Prostate gland (tissue), 2 donors: ENCODE results near the gene TUBGCP3. TPM values are rescaled to one million over a fixed set of nuclear protein-coding genes. Genes with fewer than 3 reads are reported as not detected.

Experiments
- DNase-seq: peaks from one replicate; pipeline ENCODE4 v3.0.0-alpha.2; 2019; ENCODE audit warnings: low spot score
- H3K27ac ChIP-seq, 2 donors: fragments of 200-600 bp; sonication (generic); 2 replicates each; pipeline ENCODE4 v1.5.1; 2017 to 2019
- H3K27me3 ChIP-seq: fragments of 200-600 bp; sonication (generic); replicated peaks from 2 replicates; pipeline ENCODE4 v1.5.1; 2019; ENCODE audit not compliant: insufficient read depth
- H3K36me3 ChIP-seq, 2 donors: fragments of 200-600 bp; sonication (generic); 1 replicate in 1 of 2; 2 replicates in 1 of 2; pipeline versions ENCODE4 v1.5.1 to v1.8.1; 2017 to 2019
- H3K4me1 ChIP-seq: fragments of 200-600 bp; sonication (generic); replicated peaks from 2 replicates; pipeline ENCODE4 v1.5.1; 2019
- H3K4me3 ChIP-seq, 2 donors: fragments of 200-600 bp; sonication (generic); 2 replicates each; pipeline ENCODE4 v1.5.1; 2017 to 2019
- H3K9me3 ChIP-seq: fragments of 200-600 bp; sonication (generic); 2 replicates; pipeline ENCODE4 v1.5.1; 2017
- CTCF ChIP-seq, 4 experiments: fragments of 200-600 bp in 2 of 4; fragments of 450-650 bp in 2 of 4; sonication (generic) in 2 of 4; IDR thresholded peaks; 1 replicate in 3 of 4; 2 replicates in 1 of 4; pipeline ENCODE4 v1.5.1; 2016 to 2019; ENCODE audit warnings: antibody characterized with exemption in 4 of 4, mild to moderate bottlenecking in 2 of 4, moderate library complexity in 2 of 4
- POLR2A ChIP-seq: fragments of 450-650 bp; IDR thresholded peaks from one replicate; pipeline ENCODE4 v1.6.1; 2016; ENCODE audit warnings: antibody characterized with exemption, mild to moderate bottlenecking
- POLR2AphosphoS5 ChIP-seq: sonication (generic); formaldehyde crosslinking; IDR thresholded peaks from one replicate; pipeline ENCODE4 v1.6.1; 2017; ENCODE audit warnings: antibody characterized with exemption
- WGBS: methylation state at CpG from one replicate; pipeline ENCODE4 v1.1.5; 2018; 5-methylcytosine and 5-hydroxymethylcytosine counted together
- intact Hi-C: fragments of 100-400 bp; cut with DNase I; formaldehyde crosslinking; loops from one replicate; pipeline ENCODE4 v1.14.2; 2022
- total RNA-seq, 2 donors: library from RNA; depleted of rRNA; stranded (reverse); fragments of >200 nt; gene quantifications; one replicate each; pipeline ENCODE4 v1.1.0, GENCODE V29; 2016

The TUBGCP3 gene
- total RNA-seq, 2 donors from 2014 or later: 19.7 to 37.5 TPM

GRCh38 chr13:112601371-112601770 lies 13.4 kb upstream of the TUBGCP3 start:
- WGBS: 68% methylated on average over 14 of the region's 14 CpGs
- TF ChIP-seq POLR2A (no peak), CTCF (IDR thresholded peaks at IDR 0.05) (no peak), POLR2AphosphoS5 (no peak)
- H3K4me1 ChIP-seq: no peaks in the 10 kb centered on the region
- H3K27ac ChIP-seq: no peak overlapping the region
- intact Hi-C loops: no loop called here
- H3K4me3 ChIP-seq: no peak overlapping the region
- H3K9me3 ChIP-seq: no peaks in the 10 kb centered on the region
- no peak for DNase-seq
- no peaks in the 10 kb centered on the region for H3K36me3 ChIP-seq
- no peaks in the 10 kb centered on the region for H3K27me3 ChIP-seq

GRCh38 chr13:112596235-112596634 lies 8.3 kb upstream of the TUBGCP3 start:
- intact Hi-C loops: no loop called here
- no peaks in the 10 kb centered on the region for H3K9me3 ChIP-seq
- no peaks in the 10 kb centered on the region for H3K4me1 ChIP-seq
- H3K27ac ChIP-seq: no peak overlapping the region
- no peak for DNase-seq
- TF ChIP-seq POLR2A (no peak), CTCF (IDR thresholded peaks at IDR 0.05) (no peak), POLR2AphosphoS5 (no peak)
- WGBS: 95% methylated on average over 2 of the region's 2 CpGs
- no peaks in the 10 kb centered on the region for H3K36me3 ChIP-seq
- H3K4me3 ChIP-seq: no peak overlapping the region
- H3K27me3 ChIP-seq: no peaks in the 10 kb centered on the region

- Histone ChIP-seq H3K27ac (no peak overlapping the region), H3K4me3 (no peak overlapping the region), H3K36me3 (no peaks in the 10 kb centered on the region), H3K9me3 (no peaks in the 10 kb centered on the region), H3K4me1 (peaks cover 4% of the 10 kb centered on the region), H3K27me3 (no peaks in the 10 kb centered on the region)
- TF ChIP-seq POLR2A: no peak
- TF ChIP-seq CTCF (IDR thresholded peaks at IDR 0.05): no peak
- TF ChIP-seq POLR2AphosphoS5: no peak
- WGBS: 63% methylated on average over 7 of the region's 7 CpGs
- no peak for DNase-seq
- intact Hi-C loops: no loop called here
These were observed 4.7 kb upstream of the TUBGCP3 start for GRCh38 chr13:112592647-112593046.

- WGBS: 87% methylated on average over 7 of the region's 7 CpGs
- H3K9me3 ChIP-seq: no peaks in the 10 kb centered on the region
- intact Hi-C loops: no loop called here
These were observed 4.2 kb upstream of the TUBGCP3 start for GRCh38 chr13:112592181-112592580.

More at GRCh38 chr13:112592181-112592580, 4.2 kb upstream of the TUBGCP3 start:
- Histone ChIP-seq H3K27ac (no peak overlapping the region), H3K36me3 (no peaks in the 10 kb centered on the region), H3K4me3 (no peak overlapping the region), H3K27me3 (no peaks in the 10 kb centered on the region), H3K4me1 (peaks cover 4% of the 10 kb centered on the region)
- TF ChIP-seq CTCF (IDR thresholded peaks at IDR 0.05): no peak
- no peak for TF ChIP-seq POLR2AphosphoS5
- TF ChIP-seq POLR2A: no peak
- DNase-seq: no peak
